ENCODE data around the gene PRKN.
"Not testable (repeated sequence)": the region's sequence is repeated elsewhere in the genome, so short reads cannot be mapped to it uniquely, and the experiment has no call there.

The PRKN gene

GRCh38 chr6:161346717-161347116 lies 1380.8 kb downstream of the PRKN start:
- Histone ChIP-seq H3K4me1 (ENCODE audit: insufficient read depth, low read length) (no peaks in the 10 kb centered on the region), H3K27me3 (ENCODE audit: insufficient read depth, low read length) (no peaks in the 10 kb centered on the region), H3K36me3 (ENCODE audit: insufficient read depth, low read length) (no peaks in the 10 kb centered on the region), H3K9me3 (ENCODE audit: insufficient read depth, low read depth, low read length) (no peaks in the 10 kb centered on the region), H3K9ac (ENCODE audit: low read depth, low read length) (no peak overlapping the region), H3K27ac (ENCODE audit: low read depth, low read length) (no peak overlapping the region), H3K4me3 (ENCODE audit: low read length) (no peak overlapping the region)
- 93% methylated on average over 3 of the region's 3 CpGs for WGBS

- Histone ChIP-seq H3K4me1 (ENCODE audit: insufficient read depth, low read length) (no peaks in the 10 kb centered on the region), H3K36me3 (ENCODE audit: insufficient read depth, low read length) (no peaks in the 10 kb centered on the region), H3K27me3 (ENCODE audit: insufficient read depth, low read length) (no peaks in the 10 kb centered on the region), H3K9ac (ENCODE audit: low read depth, low read length) (no peak overlapping the region), H3K4me3 (ENCODE audit: low read length) (no peak overlapping the region), H3K9me3 (ENCODE audit: insufficient read depth, low read depth, low read length) (no peaks in the 10 kb centered on the region), H3K27ac (ENCODE audit: low read depth, low read length) (no peak overlapping the region)
- WGBS = 93% methylated on average over 3 of the region's 3 CpGs
These were observed 1382.9 kb downstream of the PRKN start for GRCh38 chr6:161344626-161345025.

GRCh38 chr6:161342039-161342438 lies 1385.5 kb downstream of the PRKN start:
- 97% methylated on average over 3 of the region's 3 CpGs for WGBS
- Histone ChIP-seq H3K9me3 (ENCODE audit: insufficient read depth, low read depth, low read length) (no peaks in the 10 kb centered on the region), H3K4me1 (ENCODE audit: insufficient read depth, low read length) (no peaks in the 10 kb centered on the region), H3K27ac (ENCODE audit: low read depth, low read length) (no peak overlapping the region), H3K36me3 (ENCODE audit: insufficient read depth, low read length) (no peaks in the 10 kb centered on the region), H3K9ac (ENCODE audit: low read depth, low read length) (no peak overlapping the region), H3K27me3 (ENCODE audit: insufficient read depth, low read length) (no peaks in the 10 kb centered on the region), H3K4me3 (ENCODE audit: low read length) (no peak overlapping the region)

GRCh38 chr6:161341638-161342037 lies 1385.9 kb downstream of the PRKN start:
- H3K36me3 ChIP-seq (ENCODE audit: insufficient read depth, low read length) = no peaks in the 10 kb centered on the region
- no peak overlapping the region for H3K4me3 ChIP-seq (ENCODE audit: low read length)
- H3K4me1 ChIP-seq (ENCODE audit: insufficient read depth, low read length) = no peaks in the 10 kb centered on the region
- peaks cover 2% of the 10 kb centered on the region; the same call in 1 of the 2 replicates for H3K9me3 ChIP-seq (ENCODE audit: insufficient read depth, low read depth, low read length)
- no peak overlapping the region for H3K27ac ChIP-seq (ENCODE audit: low read depth, low read length)
- H3K9ac ChIP-seq (ENCODE audit: low read depth, low read length) = no peak overlapping the region
- 95% methylated on average over 4 of the region's 4 CpGs for WGBS
- no peaks in the 10 kb centered on the region for H3K27me3 ChIP-seq (ENCODE audit: insufficient read depth, low read length)

- Histone ChIP-seq H3K36me3 (ENCODE audit: insufficient read depth, low read length) (no peaks in the 10 kb centered on the region), H3K9me3 (ENCODE audit: insufficient read depth, low read depth, low read length) (peaks cover 12% of the 10 kb centered on the region; the same call in 1 of the 2 replicates), H3K27me3 (ENCODE audit: insufficient read depth, low read length) (no peaks in the 10 kb centered on the region), H3K4me3 (ENCODE audit: low read length) (no peak overlapping the region), H3K27ac (ENCODE audit: low read depth, low read length) (no peak overlapping the region), H3K4me1 (ENCODE audit: insufficient read depth, low read length) (no peaks in the 10 kb centered on the region), H3K9ac (ENCODE audit: low read depth, low read length) (no peak overlapping the region)
- WGBS = 93% methylated on average over 2 of the region's 3 CpGs
These were observed 1389.6 kb downstream of the PRKN start for GRCh38 chr6:161338015-161338414.

- no peaks in the 10 kb centered on the region for H3K36me3 ChIP-seq (ENCODE audit: insufficient read depth, low read length)
- H3K9me3 ChIP-seq (ENCODE audit: insufficient read depth, low read depth, low read length) = peaks cover 12% of the 10 kb centered on the region; the same call in 1 of the 2 replicates
- H3K27me3 ChIP-seq (ENCODE audit: insufficient read depth, low read length) = no peaks in the 10 kb centered on the region
- no peak overlapping the region for H3K4me3 ChIP-seq (ENCODE audit: low read length)
- 100% methylated on average over 1 of the region's 1 CpG for WGBS
- H3K4me1 ChIP-seq (ENCODE audit: insufficient read depth, low read length) = no peaks in the 10 kb centered on the region; the same call in 1 of the 2 replicates
- H3K9ac ChIP-seq (ENCODE audit: low read depth, low read length) = no peak overlapping the region
- H3K27ac ChIP-seq (ENCODE audit: low read depth, low read length) = no peak overlapping the region
These were observed 1391.1 kb downstream of the PRKN start for GRCh38 chr6:161336479-161336878.

GRCh38 chr6:161333410-161333809 lies 1394.2 kb downstream of the PRKN start:
- peaks cover 24% of the 10 kb centered on the region for H3K9me3 ChIP-seq (ENCODE audit: insufficient read depth, low read depth, low read length)
- H3K27ac ChIP-seq (ENCODE audit: low read depth, low read length) = no peak overlapping the region
- H3K9ac ChIP-seq (ENCODE audit: low read depth, low read length) = no peak overlapping the region
- WGBS = 90% methylated on average over 8 of the region's 8 CpGs
- no peaks in the 10 kb centered on the region for H3K27me3 ChIP-seq (ENCODE audit: insufficient read depth, low read length)
- no peak overlapping the region for H3K4me3 ChIP-seq (ENCODE audit: low read length)
- no peaks in the 10 kb centered on the region for H3K36me3 ChIP-seq (ENCODE audit: insufficient read depth, low read length)
- H3K4me1 ChIP-seq (ENCODE audit: insufficient read depth, low read length) = no peaks in the 10 kb centered on the region; the same call in 1 of the 2 replicates

GRCh38 chr6:161331402-161332081 lies 1396.0 kb downstream of the PRKN start:
- H3K4me1 ChIP-seq (ENCODE audit: insufficient read depth, low read length); H3K27me3 ChIP-seq (ENCODE audit: insufficient read depth, low read length); H3K36me3 ChIP-seq (ENCODE audit: insufficient read depth, low read length); H3K4me3 ChIP-seq (ENCODE audit: low read length); H3K9ac ChIP-seq (ENCODE audit: low read depth, low read length); H3K27ac ChIP-seq (ENCODE audit: low read depth, low read length): not testable (repeated sequence)
- peaks cover 39% of the 10 kb centered on the region for H3K9me3 ChIP-seq (ENCODE audit: insufficient read depth, low read depth, low read length)
- 83% methylated on average over 4 of the region's 4 CpGs for WGBS

GRCh38 chr6:161327360-161327953 lies 1400.1 kb downstream of the PRKN start:
- Histone ChIP-seq H3K4me3 (ENCODE audit: low read length) (no peak overlapping the region), H3K27me3 (ENCODE audit: insufficient read depth, low read length) (no peaks in the 10 kb centered on the region), H3K4me1 (ENCODE audit: insufficient read depth, low read length) (no peaks in the 10 kb centered on the region; the same call in 1 of the 2 replicates), H3K9me3 (ENCODE audit: insufficient read depth, low read depth, low read length) (peaks cover 61% of the 10 kb centered on the region), H3K36me3 (ENCODE audit: insufficient read depth, low read length) (no peaks in the 10 kb centered on the region), H3K27ac (ENCODE audit: low read depth, low read length) (no peak overlapping the region), H3K9ac (ENCODE audit: low read depth, low read length) (no peak overlapping the region)
- 91% methylated on average over 4 of the region's 4 CpGs for WGBS

- Histone ChIP-seq H3K27ac (ENCODE audit: low read depth, low read length) (no peak overlapping the region), H3K36me3 (ENCODE audit: insufficient read depth, low read length) (no peaks in the 10 kb centered on the region), H3K9me3 (ENCODE audit: insufficient read depth, low read depth, low read length) (peaks cover 24% of the 10 kb centered on the region), H3K4me3 (ENCODE audit: low read length) (no peak overlapping the region), H3K4me1 (ENCODE audit: insufficient read depth, low read length) (no peaks in the 10 kb centered on the region), H3K27me3 (ENCODE audit: insufficient read depth, low read length) (no peaks in the 10 kb centered on the region), H3K9ac (ENCODE audit: low read depth, low read length) (no peak overlapping the region)
- 81% methylated on average over 2 of the region's 2 CpGs for WGBS
These were observed 1408.3 kb downstream of the PRKN start for GRCh38 chr6:161319231-161319630.

GRCh38 chr6:161318456-161318855 lies 1409.1 kb downstream of the PRKN start:
- H3K9ac ChIP-seq (ENCODE audit: low read depth, low read length) = no peak overlapping the region
- H3K27ac ChIP-seq (ENCODE audit: low read depth, low read length) = no peak overlapping the region
- H3K9me3 ChIP-seq (ENCODE audit: insufficient read depth, low read depth, low read length) = peaks cover 23% of the 10 kb centered on the region
- WGBS = 89% methylated on average over 6 of the region's 6 CpGs
- no peaks in the 10 kb centered on the region for H3K27me3 ChIP-seq (ENCODE audit: insufficient read depth, low read length)
- no peaks in the 10 kb centered on the region for H3K36me3 ChIP-seq (ENCODE audit: insufficient read depth, low read length)
- no peak overlapping the region for H3K4me3 ChIP-seq (ENCODE audit: low read length)
- H3K4me1 ChIP-seq (ENCODE audit: insufficient read depth, low read length) = no peaks in the 10 kb centered on the region
